DMS153 (cell line): Measurements from ENCODE around the gene SLC4A2.
A peak's percentile ranks its signal among the peaks of the same experiment; 100 is the strongest.
"Not testable (repeated sequence)": the region's sequence is repeated elsewhere in the genome, so short reads cannot be mapped to it uniquely, and the experiment has no call there.

Experiments
- DNase-seq: peaks from one replicate; lab custom pipeline; 2025; lab: John Stamatoyannopoulos, UW

Gene SLC4A2

DNA sequence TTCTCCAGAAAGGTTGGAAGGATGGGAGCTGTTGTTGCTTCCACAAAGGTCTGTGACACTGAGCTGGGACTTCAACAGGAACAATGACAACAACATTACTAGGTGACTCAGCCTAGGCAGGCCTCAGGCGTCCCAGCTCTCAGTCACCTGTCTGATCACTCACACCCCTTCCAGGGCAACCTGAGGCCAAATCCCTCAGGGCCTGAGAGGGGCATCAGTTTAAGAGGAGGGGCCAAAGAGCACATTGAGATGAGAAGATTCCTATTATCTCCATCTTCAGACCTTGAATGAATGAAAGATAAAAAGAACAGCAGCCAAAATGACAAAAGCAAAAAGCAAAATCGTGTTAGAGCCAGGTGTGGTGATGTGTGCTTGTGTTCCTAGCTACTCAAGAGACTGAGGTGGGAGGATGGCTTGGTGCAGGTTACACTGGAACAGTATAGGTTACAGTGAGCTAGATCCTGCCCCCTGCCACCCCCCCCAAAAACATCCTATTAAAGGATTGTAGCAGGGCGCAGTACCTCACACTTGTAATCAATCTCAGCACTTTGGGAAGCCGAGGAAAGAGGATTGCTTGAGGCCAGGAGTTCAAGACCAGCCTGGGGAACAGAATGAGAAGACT is 34.8 kb upstream of the SLC4A2 start, which contains the start of gene ATG9B:
Gene ATG9B (minus strand): TSS at position 60 of the 622 bp plus-strand sequence. CDS start 71 bp downstream, outside the sequence.
- DNase-seq = no peak

DNA sequence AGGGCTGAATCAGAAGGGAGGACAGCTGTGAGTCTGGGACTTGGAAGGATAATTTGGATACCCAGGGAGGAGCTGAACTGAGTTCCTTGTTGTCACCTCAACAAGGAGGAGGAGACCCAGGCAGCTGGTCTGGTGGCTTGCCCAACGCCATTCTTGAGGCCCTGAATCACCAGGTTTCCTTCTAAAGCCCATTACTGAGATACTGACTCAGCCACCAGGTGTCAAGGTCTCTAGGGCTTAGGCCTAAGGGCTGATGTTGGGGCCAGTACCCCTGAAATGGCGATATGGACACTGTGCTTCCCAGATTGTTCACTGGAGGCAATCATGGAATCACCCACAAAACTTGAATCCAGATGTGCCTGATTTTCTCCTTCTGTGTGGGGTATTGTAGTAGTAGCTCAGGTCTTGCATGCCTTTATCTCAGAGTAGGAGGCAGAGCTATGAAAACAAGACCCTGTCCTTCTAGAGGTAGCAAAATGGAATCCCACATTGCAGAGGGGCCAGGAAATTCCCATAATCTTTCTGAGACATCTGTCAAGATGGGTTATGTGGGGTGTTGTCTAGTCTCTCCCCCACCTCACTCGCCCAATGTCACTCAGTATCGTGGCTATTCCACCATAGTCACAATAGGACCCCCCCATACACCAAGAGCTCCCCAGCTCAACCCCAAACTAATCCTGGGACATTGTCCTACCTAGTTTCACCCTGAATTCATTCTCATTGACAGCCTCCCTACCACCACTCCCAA is 33.3 kb upstream of the SLC4A2 start:
- no peak for DNase-seq

DNA sequence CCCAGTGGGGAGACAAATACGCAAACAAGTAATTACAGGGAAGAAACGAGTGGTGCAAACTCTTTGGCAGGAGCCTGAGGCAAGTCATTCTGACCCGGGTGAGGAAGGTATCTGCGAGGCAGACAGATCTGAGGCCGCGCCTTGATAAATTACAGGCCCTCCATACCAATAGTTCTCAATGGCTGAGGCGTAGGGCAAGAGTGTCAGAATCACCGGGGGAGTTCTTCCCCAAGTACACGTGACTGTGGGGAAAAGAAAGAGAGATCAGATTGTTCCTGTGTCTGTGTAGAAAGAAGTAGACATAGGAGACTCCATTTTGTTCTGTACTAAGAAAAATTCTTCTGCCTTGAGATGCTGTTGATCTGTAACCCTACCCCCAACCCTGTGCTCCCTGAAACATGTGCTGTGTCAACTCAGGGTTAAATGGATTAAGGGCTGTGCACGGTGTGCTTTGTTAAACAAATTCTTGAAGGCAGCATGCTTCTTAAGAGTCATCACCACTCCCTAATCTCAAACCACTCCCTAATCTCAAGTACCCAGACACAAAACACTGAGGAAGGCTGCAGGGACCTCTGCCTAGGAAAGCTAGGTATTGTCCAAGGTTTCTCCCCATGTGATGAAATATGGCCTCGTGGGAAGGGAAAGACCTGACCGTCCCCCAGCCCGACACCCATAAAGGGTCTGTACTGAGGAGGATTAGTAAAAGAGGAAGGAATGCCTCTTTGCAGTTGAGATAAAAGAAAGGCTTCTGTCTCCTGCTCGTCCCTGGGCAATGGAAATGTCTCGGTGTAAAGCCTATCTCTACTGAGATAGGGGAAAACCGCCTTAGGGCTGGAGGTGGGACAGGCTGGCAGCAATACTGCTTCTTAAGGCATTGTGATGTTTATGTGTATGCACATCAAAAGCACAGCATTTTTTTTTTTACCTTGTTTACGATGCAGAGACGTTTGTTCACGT is 32.3 kb upstream of the SLC4A2 start:
- not testable (repeated sequence) for DNase-seq

DNA sequence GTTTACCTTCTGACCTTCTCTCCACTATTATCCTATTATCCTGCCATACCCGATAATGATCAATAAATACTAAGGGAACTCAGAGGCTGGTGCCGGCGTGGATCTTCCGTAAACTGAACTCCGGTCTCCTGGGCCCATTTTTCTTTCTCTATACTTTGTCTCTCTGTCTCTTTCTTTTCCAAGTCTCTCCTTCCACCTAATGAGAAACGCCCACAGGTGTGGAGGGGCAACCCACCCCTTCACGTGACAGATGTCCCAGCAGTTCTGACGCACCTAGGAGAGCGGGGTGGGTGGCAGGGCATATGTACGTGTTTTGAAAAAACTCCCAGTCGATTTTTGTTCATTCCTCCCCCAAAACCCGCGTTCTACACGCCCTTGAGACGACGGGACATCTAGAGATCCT is 31.7 kb upstream of the SLC4A2 start:
- not testable (repeated sequence) for DNase-seq

DNA sequence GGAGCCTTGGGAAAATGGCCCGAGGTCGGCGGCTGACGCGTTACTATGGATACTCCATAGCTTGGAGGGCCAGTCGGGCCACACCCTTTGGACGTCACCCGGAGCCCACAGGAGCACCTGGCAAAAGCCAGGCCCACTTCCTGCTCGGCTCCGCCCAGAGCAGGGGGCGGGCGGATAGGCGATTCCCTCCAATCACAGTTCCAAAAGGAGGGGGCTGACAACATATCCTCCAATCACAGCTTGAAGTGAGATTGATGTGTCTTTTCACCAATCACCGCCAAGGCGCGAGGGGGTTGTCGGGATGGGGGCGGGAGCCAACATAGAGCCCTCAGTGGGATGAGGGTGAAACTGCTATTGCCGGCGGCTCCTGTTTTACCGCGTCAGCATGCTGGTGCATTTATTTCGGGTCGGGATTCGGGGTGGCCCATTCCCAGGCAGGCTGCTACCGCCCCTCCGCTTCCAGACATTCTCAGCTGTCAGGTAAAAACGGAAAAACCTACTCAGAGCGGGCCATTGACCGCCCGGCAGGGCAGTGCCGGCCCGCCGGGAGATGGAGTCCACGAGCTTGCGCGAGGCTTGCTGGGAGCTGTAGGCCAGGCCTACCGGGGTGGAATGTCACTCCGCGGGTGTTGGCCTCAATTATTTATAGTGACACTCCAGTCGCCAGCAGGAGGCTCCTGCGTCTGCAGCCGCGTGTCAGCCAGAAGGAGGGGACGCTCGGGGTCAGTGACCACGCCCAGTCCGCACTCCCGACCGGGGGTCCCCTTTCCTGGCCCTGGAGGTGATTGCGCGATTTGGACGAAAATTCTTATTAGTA is 31.1 kb upstream of the SLC4A2 start, which contains the start of gene ABCB8:
Gene ABCB8 (plus strand): TSS at position 320 of the 817 bp plus-strand sequence. CDS start 66 bp downstream, at position 386.
- peak; percentile 98 for DNase-seq

DNA sequence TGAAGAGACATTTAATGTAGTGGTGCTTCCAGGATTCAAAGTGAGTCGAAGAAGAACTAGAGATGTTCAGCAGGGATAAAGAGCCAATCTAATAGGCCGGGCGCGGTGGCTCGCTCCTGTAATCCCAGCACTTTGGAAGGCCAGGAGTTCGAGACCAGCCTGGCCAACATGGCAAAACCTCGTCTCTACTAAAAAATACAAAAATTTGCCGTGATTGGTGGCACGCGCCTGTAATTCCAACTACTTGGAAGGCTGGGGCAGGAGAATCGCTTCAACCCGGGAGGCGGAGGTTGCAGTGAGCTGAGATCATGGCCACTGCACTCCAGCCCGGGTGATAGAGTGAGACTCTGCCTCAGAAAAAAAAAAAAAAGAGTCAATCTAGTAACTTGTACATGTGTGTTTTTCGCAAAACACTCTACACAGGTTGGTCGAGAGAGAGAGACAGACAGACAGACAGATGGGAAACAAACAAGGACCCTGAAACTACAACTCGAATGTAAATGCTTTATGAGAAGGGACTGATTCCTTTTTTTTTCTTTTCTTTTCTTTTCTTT is 30.4 kb upstream of the SLC4A2 start:
- DNase-seq = no peak

DNA sequence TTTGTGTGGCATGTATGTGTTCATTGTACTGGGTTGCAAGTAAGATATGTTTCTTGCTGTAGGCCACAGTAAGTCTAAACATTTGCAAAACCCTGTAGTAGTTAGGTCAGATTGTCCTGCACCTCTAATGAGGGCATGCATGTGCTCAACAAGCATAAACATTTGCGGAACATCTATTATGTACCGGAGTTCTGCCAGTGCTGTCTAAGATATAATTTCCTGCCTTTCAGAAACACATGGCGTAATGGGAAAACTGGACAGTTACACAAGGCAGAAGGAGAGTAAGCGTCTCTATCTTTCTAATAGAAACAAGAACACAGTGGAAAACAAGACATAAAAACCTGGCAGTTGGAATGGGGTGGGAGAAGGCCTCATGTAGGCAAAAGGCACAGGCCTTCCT is 28.4 kb upstream of the SLC4A2 start:
- DNase-seq = no peak

DNA sequence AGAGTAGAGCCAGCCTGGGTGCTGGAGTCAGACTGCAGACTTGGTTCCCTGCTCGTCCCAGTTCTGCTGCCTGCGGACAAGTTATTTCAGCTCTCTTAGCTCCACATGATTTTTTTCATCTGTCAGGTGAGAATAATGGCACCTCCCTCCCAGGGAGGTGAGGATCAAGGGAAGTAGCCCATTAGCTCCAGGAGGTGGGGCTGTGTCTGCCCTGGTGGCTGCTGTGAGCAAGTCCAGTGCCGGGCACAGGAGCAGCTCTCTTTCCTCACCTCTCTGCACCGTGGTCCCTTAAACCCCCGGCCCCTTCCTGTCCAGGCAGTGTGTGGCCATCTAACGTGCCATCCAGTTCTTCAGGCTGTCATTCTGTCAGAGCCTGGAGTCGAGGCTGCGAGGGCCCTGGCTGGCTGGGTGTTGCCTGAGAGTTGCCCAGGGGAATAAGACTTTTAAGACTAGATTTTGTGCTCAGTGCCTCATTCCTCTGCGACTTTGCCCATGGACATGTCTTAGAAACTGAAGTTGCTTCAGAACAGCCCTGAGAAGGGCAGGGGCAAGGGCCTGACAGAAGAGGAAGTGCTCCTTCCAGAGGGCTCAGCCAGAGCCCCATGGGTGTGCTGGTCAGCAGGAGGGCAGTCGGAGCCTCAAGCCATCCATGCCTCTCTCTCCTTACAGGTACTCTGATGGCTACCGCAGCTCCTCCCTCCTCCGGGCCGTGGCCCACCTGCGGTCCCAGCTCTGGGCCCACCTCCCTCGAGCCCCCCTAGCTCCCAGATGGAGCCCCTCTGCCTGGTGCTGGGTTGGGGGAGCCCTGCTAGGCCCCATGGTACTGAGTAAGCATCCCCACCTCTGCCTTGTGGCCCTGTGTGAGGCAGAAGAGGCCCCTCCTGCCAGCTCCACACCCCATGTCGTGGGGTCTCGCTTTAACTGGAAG is 26.2 kb upstream of the SLC4A2 start:
- DNase-seq = no peak

DNA sequence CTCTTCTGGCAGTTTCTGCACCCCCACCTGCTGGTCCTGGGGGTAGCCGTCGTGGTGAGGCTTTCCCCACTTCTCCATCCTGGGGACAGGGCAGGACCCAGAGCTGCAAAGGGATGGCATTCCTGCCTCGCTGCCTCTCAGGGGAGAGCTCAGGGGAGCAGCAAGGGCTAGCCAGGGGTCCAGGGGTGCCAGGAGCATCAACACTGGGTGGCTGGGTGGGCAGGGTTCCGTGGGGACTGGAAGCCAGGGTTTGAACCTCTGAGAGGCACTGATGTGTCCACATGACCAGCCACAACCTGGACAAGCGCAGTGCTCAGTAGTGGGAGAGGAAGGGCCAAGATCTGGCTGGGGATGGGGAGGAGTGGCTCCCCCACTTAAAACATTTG is 25.5 kb upstream of the SLC4A2 start:
- DNase-seq = no peak

DNA sequence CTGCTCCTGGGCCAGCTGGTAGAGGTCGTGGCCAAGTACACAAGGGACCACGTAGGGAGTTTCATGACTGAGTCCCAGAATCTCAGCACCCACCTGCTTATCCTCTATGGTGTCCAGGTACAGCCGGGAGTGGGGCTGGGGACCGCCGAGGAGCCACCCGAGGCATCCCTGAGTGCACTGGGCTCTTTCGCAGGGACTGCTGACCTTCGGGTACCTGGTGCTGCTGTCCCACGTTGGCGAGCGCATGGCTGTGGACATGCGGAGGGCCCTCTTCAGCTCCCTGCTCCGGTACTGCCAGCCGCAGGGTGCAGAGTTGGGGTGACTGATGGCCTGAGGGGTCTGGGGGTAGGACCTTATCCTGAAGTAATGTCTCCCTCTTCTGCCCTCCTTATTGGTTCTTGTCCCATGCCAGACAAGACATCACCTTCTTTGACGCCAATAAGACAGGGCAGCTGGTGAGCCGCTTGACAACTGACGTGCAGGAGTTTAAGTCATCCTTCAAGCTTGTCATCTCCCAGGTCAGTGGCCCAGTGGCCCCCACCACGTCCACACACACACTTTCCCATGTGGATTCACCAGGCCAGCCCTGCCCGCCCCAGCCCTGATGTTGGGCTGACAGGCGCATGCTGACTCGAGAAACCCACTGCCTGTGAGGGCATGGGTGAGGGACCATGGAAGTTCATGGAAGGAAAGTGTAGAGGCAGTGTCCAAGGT is 24.9 kb upstream of the SLC4A2 start:
- DNase-seq = no peak

DNA sequence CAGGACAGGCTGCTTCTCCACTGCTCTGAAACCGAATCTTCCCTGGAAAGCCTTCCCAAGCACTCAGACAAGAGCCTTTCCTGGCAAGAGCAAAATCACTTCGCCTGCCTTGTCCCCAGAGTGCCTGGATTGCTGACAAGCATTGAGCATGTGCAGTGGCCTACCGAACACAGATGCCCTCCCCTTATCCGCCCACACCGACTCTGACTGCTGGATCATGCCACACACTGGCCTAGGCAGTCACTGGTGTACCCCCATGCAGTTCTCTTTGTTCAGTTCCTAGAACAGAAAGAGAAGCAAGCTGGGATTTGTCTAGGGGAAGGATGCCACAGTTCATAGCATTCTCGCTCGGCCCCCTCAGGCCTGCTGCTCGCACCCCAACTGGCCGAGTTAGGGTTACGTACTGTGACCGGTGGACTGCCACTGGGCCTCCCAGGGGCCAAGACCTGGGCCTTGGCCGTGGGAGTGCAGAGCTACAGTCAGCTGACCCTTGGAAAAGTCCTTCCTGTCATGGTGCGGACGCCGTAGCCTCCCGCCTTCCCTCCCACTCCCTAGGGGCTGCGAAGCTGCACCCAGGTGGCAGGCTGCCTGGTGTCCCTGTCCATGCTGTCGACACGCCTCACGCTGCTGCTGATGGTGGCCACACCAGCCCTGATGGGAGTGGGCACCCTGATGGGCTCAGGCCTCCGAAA is 24.2 kb upstream of the SLC4A2 start:
- no peak for DNase-seq

DNA sequence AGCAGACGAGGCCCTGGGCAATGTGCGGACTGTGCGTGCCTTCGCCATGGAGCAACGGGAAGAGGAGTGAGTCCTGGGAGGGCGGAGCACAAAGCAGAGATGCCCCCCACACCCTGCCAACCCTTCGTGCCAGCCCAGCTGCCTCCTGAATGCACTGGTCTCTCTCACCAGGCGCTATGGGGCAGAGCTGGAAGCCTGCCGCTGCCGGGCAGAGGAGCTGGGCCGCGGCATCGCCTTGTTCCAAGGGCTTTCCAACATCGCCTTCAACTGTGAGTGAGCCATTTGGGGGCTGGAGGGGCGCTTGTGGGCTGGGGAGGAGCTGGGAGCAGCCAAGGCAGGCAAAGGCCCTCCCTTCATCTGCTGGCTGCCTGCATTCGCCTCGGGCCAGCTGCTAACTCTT is 23.5 kb upstream of the SLC4A2 start:
- DNase-seq = no peak

DNA sequence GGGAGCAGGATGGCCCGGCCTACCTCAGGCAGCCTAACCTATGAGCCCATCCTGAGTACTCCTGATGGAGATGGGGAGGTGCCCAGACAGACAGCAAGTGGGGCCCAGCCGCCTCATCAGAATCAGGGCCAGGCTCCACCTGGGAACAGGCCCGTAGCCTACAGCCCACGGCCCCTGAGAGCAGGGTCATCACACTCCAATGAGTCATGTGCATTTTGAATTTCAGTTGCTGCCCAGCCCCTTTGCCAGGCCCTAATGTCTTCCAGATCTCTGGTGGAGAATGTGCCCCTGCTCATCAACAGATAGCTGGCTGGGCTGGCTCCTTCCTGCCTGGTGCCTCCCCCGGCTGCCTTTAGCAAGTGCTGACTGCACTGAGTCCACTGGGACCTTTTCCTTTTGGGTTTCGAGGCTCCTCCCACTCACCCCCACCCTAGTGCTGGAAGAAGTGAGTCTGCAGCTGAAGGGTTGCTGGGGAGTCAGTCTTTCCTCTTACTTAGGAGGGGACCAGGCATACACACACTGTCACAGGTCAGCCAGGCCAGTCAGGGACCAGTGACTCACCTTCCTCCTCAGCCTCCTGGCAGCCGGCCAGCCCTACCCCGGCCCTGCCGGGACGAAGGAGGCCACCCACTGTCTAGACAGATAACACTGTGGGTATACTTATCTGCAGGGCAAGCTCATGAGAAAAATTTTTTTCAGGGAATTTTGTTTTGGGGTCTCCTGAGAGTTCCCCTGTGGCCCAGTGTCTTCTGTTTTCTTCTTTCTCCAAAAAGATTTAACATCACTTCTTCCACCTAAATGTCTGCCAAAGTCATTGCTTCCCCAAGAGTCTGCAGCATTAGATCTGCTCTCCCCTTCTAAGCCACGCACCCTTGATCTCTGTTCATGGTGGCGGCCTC is 20.2 kb upstream of the SLC4A2 start:
- DNase-seq = no peak

DNA sequence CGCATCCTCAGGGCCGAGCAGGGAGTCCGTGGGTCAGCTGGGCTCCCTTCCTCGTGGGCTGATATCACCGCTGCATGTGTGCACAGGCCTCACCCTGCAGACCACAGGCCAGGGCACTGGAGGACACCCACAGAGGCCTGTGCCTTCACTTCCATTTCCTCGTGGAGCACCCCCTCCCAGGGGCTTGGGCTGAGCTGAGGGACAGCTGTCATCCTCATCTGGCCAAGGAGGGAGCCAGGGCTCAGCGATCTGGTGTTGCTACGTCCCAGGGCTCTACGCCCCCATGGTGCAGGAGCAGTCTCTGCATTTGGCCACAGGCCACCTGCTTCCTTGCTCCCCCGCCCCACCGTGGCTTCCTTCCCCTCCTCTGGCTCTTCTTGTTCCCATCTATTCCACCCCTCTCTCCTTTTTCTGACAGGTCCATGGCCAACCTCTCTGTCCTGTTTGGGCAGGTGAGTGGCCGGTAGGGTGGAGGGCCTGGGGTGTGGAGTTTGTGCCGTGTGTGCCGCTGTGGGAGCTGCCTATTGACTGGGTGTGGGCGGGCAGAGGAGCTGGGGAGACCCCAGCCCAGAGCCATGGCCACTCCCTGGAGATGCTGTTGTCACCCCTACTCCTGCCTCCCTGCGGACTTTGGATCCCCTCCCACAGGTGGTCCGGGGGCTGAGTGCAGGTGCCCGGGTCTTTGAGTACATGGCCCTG is 19.4 kb upstream of the SLC4A2 start:
- no peak for DNase-seq

DNA sequence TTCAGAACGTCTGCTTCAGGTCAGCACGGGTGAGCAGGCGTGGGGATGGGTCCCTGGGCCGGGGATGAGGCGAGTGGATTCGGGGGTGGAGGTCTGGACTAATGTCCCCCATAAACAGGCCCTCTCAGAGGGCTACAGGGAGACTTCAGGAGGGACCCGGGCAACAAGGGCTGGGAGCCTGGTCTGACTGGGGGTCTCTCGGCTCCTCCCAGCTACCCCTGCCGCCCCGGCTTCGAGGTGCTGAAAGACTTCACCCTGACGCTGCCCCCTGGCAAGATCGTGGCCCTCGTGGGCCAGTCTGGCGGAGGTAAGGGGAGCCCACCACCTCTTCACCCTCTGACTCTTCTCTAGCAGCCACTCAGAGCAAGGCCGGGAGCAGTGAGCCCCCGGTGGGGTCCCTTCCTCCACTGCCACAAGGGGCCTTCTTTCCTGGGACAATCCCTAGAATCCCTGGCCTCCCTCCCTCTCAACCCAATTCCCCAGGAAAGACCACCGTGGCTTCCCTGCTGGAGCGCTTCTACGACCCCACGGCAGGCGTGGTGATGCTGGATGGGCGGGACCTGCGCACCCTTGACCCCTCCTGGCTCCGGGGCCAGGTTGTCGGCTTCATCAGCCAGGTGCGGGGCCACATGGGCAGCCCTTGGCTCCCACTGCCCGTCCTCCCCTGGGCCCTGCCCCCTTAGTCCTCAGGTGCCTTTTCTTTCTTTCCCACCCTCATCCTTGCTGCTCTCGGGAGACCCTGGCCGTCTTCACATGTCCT is 18.6 kb upstream of the SLC4A2 start:
- no peak for DNase-seq

DNA sequence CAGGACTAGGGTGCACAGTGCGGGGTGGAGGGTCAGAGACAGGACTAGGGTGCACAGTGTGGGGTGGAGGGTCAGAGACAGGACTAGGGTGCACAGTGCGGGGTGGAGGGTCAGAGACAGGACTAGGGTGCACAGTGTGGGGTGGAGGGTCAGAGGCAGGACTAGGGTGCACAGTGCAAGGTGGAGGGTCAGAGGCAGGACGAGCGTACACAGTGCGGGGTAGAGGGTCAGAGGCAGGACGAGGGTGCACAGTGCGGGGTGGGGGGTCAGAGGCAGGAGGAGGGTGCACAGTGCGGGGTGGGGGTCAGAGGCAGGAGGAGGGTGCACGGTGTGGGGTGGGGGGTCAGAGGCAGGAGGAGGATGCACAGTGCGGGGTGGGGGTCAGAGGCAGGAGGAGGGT is 15.9 kb upstream of the SLC4A2 start:
- not testable (repeated sequence) for DNase-seq
